ENCODE measurements around the gene S100A10.

DNA sequence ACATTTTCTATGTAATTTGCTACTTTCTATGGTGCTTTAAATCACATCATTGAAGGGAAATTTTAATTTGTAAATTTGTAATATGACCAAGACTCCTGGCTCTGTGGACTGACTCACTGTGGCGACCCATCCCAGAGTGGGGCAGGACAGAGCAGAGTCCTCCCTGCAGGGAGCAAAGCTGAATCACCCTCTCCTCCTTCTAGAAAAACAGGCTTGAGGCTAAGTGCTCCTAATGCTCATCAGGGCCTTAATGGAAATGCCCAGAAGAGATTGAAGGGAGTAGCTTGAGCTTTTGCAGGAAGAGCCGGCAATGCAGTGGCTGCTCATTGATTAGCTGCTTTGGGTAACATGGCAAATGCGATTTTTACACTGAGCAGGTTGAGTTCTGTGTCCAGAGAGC, 16.8 kb downstream of the S100A10 start:
- TF ChIP-seq, protein P1, sequence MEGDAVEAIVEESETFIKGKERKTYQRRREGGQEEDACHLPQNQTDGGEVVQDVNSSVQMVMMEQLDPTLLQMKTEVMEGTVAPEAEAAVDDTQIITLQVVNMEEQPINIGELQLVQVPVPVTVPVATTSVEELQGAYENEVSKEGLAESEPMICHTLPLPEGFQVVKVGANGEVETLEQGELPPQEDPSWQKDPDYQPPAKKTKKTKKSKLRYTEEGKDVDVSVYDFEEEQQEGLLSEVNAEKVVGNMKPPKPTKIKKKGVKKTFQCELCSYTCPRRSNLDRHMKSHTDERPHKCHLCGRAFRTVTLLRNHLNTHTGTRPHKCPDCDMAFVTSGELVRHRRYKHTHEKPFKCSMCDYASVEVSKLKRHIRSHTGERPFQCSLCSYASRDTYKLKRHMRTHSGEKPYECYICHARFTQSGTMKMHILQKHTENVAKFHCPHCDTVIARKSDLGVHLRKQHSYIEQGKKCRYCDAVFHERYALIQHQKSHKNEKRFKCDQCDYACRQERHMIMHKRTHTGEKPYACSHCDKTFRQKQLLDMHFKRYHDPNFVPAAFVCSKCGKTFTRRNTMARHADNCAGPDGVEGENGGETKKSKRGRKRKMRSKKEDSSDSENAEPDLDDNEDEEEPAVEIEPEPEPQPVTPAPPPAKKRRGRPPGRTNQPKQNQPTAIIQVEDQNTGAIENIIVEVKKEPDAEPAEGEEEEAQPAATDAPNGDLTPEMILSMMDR (IDR thresholded peaks at IDR 0.05; ENCODE audit: insufficient read depth, low read depth, low read length): no peak
- no peak for TF ChIP-seq EZH2 (IDR thresholded peaks at IDR 0.05; ENCODE audit: insufficient read depth, low read length)

Data from astrocyte (in vitro differentiated cells and primary cell).